H9 (cell line): Measurements from ENCODE around the gene LRRC74B. TPM values are rescaled to one million over a fixed set of nuclear protein-coding genes. Genes with fewer than 3 reads are reported as not detected.

Experiments
- DNase-seq: peaks from one replicate; pipeline ENCODE4 v3.0.0-alpha.2; 2017
- H2AFZ ChIP-seq: one replicate; pipeline ENCODE4 v1.6.1; 2013; ENCODE audit warnings: mild to moderate bottlenecking, low read length, control low read depth, moderate library complexity
- H2AK5ac ChIP-seq: 2 replicates; pipeline ENCODE4 v1.6.1; 2013; ENCODE audit warnings: low read length, control low read depth, mixed read lengths; ENCODE audit not compliant: insufficient read length
- H2BK120ac ChIP-seq: one replicate; pipeline ENCODE4 v1.6.1; 2013; ENCODE audit warnings: low read depth, mild to moderate bottlenecking, low read length, control low read depth, inconsistent platforms; ENCODE audit not compliant: poor library complexity, severe bottlenecking
- H2BK12ac ChIP-seq: 2 replicates; pipeline ENCODE4 v1.6.1; 2013; ENCODE audit warnings: low read length, control low read depth, mixed read lengths, low read depth; ENCODE audit not compliant: insufficient read length
- H2BK15ac ChIP-seq: 2 replicates; pipeline ENCODE4 v1.6.1; 2013; ENCODE audit warnings: low read depth, low read length, control low read depth
- H2BK20ac ChIP-seq: one replicate; pipeline ENCODE4 v1.6.1; 2013; ENCODE audit warnings: low read depth, mild to moderate bottlenecking, low read length, control low read depth, inconsistent platforms; ENCODE audit not compliant: poor library complexity, severe bottlenecking
- H2BK5ac ChIP-seq: 2 replicates; pipeline ENCODE4 v1.6.1; 2013; ENCODE audit warnings: low read length, control low read depth, mixed read lengths; ENCODE audit not compliant: insufficient read length
- H3K14ac ChIP-seq: 2 replicates; pipeline ENCODE4 v1.6.1; 2013; ENCODE audit warnings: low read length, control low read depth; ENCODE audit not compliant: insufficient read depth
- H3K18ac ChIP-seq: 2 replicates; pipeline ENCODE4 v1.6.1; 2013; ENCODE audit warnings: low read depth, mild to moderate bottlenecking, mixed read lengths, low read length, control low read depth; ENCODE audit not compliant: insufficient read length
- H3K23ac ChIP-seq: 2 replicates; pipeline ENCODE4 v1.6.1; 2013; ENCODE audit warnings: low read length, control low read depth, mixed read lengths, low read depth; ENCODE audit not compliant: insufficient read length
- H3K23me2 ChIP-seq: 2 replicates; pipeline ENCODE4 v1.6.1; 2013; ENCODE audit warnings: low read depth, mild to moderate bottlenecking, mixed read lengths, low read length, control low read depth; ENCODE audit not compliant: insufficient read length, poor library complexity, severe bottlenecking
- H3K27ac ChIP-seq: 2 replicates; pipeline ENCODE4 v1.5.1; 2013; ENCODE audit warnings: low read length, control low read depth, mixed read lengths, low read depth; ENCODE audit not compliant: insufficient read length
- H3K27me3 ChIP-seq: 2 replicates; pipeline ENCODE4 v1.6.1; 2013; ENCODE audit warnings: low read length, control low read depth, inconsistent platforms; ENCODE audit not compliant: insufficient read depth
- H3K4ac ChIP-seq: 2 replicates; pipeline ENCODE4 v1.6.1; 2013; ENCODE audit warnings: low read depth, mild to moderate bottlenecking, control low read depth, inconsistent platforms, low read length, moderate library complexity
- H3K4me1 ChIP-seq: 2 replicates; pipeline ENCODE4 v1.6.1; 2013; ENCODE audit warnings: low read length, control low read depth, inconsistent platforms; ENCODE audit not compliant: insufficient read depth
- H3K4me2 ChIP-seq: 2 replicates; pipeline ENCODE4 v1.6.1; 2013; ENCODE audit warnings: low read length, control low read depth, mixed read lengths; ENCODE audit not compliant: insufficient read length, insufficient read depth
- H3K56ac ChIP-seq: 2 replicates; pipeline ENCODE4 v1.6.1; 2013; ENCODE audit warnings: low read depth, mild to moderate bottlenecking, mixed read lengths, low read length, control low read depth; ENCODE audit not compliant: insufficient read length
- H3K79me1 ChIP-seq: 2 replicates; pipeline ENCODE4 v1.6.1; 2013; ENCODE audit warnings: low read depth, mild to moderate bottlenecking, moderate library complexity, low read length, control low read depth, inconsistent platforms; ENCODE audit not compliant: insufficient read depth, poor library complexity, severe bottlenecking
- H3K79me2 ChIP-seq: 2 replicates; pipeline ENCODE4 v1.6.1; 2013; ENCODE audit warnings: low read length, control low read depth, inconsistent platforms; ENCODE audit not compliant: insufficient read depth
- H3K9ac ChIP-seq: 2 replicates; pipeline ENCODE4 v1.6.1; 2013; ENCODE audit warnings: low read length, control low read depth, mixed read lengths; ENCODE audit not compliant: insufficient read length; ENCODE audit errors: extremely low read depth
- H3K9me3 ChIP-seq: one replicate; pipeline ENCODE4 v1.6.1; 2013; ENCODE audit warnings: low read depth, low read length, inconsistent platforms; ENCODE audit not compliant: control insufficient read depth
- H3T11ph ChIP-seq: one replicate; pipeline ENCODE4 v1.6.1; 2013; ENCODE audit warnings: mild to moderate bottlenecking, low read length, control low read depth, inconsistent platforms
- H4K20me1 ChIP-seq: one replicate; pipeline ENCODE4 v1.6.1; 2013; ENCODE audit not compliant: control insufficient read depth, insufficient read length, insufficient read depth
- H4K5ac ChIP-seq: 2 replicates; pipeline ENCODE4 v1.6.1; 2013; ENCODE audit warnings: low read depth, mild to moderate bottlenecking, mixed read lengths, low read length, control low read depth; ENCODE audit not compliant: insufficient read length
- H4K8ac ChIP-seq: replicated peaks from 2 replicates; pipeline ENCODE4 v1.6.1; 2013; ENCODE audit warnings: low read length, control low read depth, mixed read lengths, low read depth; ENCODE audit not compliant: insufficient read length
- H4K91ac ChIP-seq: 2 replicates; pipeline ENCODE4 v1.6.1; 2013; ENCODE audit warnings: low read depth, mild to moderate bottlenecking, moderate library complexity, mixed read lengths, low read length, control low read depth; ENCODE audit not compliant: insufficient read length
- H3K27ac Mint-ChIP-seq, 3 experiments: 2 replicates in 2 of 3; 3 replicates in 1 of 3; pipeline ENCODE4 v1.8.0; 2020 to 2021; ENCODE audit warnings: mixed read lengths in 3 of 3, mild to moderate bottlenecking in 1 of 3, moderate library complexity in 1 of 3
- H3K27me3 Mint-ChIP-seq: 2 replicates; pipeline ENCODE4 v1.8.0; 2021; ENCODE audit warnings: low read depth, mild to moderate bottlenecking, moderate library complexity, mixed read lengths
- H3K36me3 Mint-ChIP-seq, 3 experiments: 2 replicates in 2 of 3; 3 replicates in 1 of 3; pipeline ENCODE4 v1.8.0; 2020 to 2021; ENCODE audit warnings: low read depth in 3 of 3, mixed read lengths in 3 of 3; ENCODE audit not compliant: insufficient read depth in 1 of 3
- H3K4me1 Mint-ChIP-seq, 2 experiments: 2 replicates each; pipeline ENCODE4 v1.8.0; 2020; ENCODE audit warnings: mixed read lengths in 2 of 2
- H3K4me3 Mint-ChIP-seq, 2 experiments: 2 replicates in 1 of 2; 3 replicates in 1 of 2; pipeline ENCODE4 v1.8.0; 2020 to 2021; ENCODE audit warnings: mild to moderate bottlenecking in 2 of 2, mixed read lengths in 2 of 2, moderate library complexity in 1 of 2
- H3K9me3 Mint-ChIP-seq, 2 experiments: 2 replicates in 1 of 2; 3 replicates in 1 of 2; pipeline ENCODE4 v1.8.0; 2020; ENCODE audit warnings: mild to moderate bottlenecking in 2 of 2, mixed read lengths in 2 of 2, moderate library complexity in 1 of 2
- WGBS: extraction: QIAGEN DNeasy Blood & Tissue Kit; methylation state at CpG from one replicate; pipeline ENCODE4 v1.1.7; 2013; ENCODE audit warnings: missing lambda C conversion rate, low lambda C conversion rate, mixed read lengths; ENCODE audit not compliant: insufficient read length; ENCODE audit errors: extremely low coverage; 5-methylcytosine and 5-hydroxymethylcytosine counted together
- total RNA-seq: library from RNA; stranded (reverse); gene quantifications from 2 replicates; pipeline ENCODE4 v1.2.1, GENCODE V29; 2021
- TF ChIP-seq, protein P1 (sequence below): fragments of 200-600 bp; sonication (generic); conservative IDR thresholded peaks from 3 replicates; pipeline ENCODE4 v1.8.0; 2021; ENCODE audit warnings: antibody characterized with exemption, mild to moderate bottlenecking

Gene LRRC74B
- total RNA-seq, 1 experiment from 2014 or later, result not detected

GRCh38 chr22:21009638-21010425 lies 35.9 kb upstream of the LRRC74B start:
- peak overlapping the region; percentile 21 to 56; a peak in 4 of 5 replicates for H3K4me3 Mint-ChIP-seq
- no peaks in the 10 kb centered on the region for H3K9me3 Mint-ChIP-seq

More at GRCh38 chr22:21009638-21010425, 35.9 kb upstream of the LRRC74B start:
- Histone ChIP-seq H2AFZ (no peak overlapping the region), H3K14ac (no peak overlapping the region), H3K23ac (no peak overlapping the region), H3K79me1 (no peaks in the 10 kb centered on the region), H4K5ac (no peak overlapping the region), H4K91ac (no peak overlapping the region), H3T11ph (no peak overlapping the region), H3K9ac (no peak overlapping the region), H3K23me2 (peaks cover 7% of the 10 kb centered on the region), H3K4ac (no peak overlapping the region), H3K27ac (no peak overlapping the region), H3K9me3 (no peaks in the 10 kb centered on the region), H3K27me3 (no peaks in the 10 kb centered on the region), H4K8ac (no peak overlapping the region), H2BK12ac (no peak overlapping the region), H3K18ac (no peak overlapping the region), H3K4me1 (peaks cover 3% of the 10 kb centered on the region; the same call in 1 of the 2 replicates), H2BK120ac (no peak overlapping the region), H2AK5ac (no peak overlapping the region), H2BK15ac (no peak overlapping the region), H3K4me2 (no peak overlapping the region), H2BK20ac (no peak overlapping the region), H3K79me2 (no peaks in the 10 kb centered on the region), H3K56ac (no peak overlapping the region), H2BK5ac (no peak overlapping the region), H4K20me1 (no peaks in the 10 kb centered on the region)
- peaks cover 33 to 46% of the 10 kb centered on the region in 2 experiments for H3K4me1 Mint-ChIP-seq
- H3K36me3 Mint-ChIP-seq, result peaks cover 0 to 10% (median 0%) of the 10 kb centered on the region in 3 experiments; a peak in 2 of 7 replicates
- peaks cover 18% of the 10 kb centered on the region for H3K27me3 Mint-ChIP-seq
- H3K27ac Mint-ChIP-seq, result peak overlapping the region in 2 of 3 experiments; percentile 86 to 94; a peak in 2 of 7 replicates
- TF ChIP-seq, protein P1, sequence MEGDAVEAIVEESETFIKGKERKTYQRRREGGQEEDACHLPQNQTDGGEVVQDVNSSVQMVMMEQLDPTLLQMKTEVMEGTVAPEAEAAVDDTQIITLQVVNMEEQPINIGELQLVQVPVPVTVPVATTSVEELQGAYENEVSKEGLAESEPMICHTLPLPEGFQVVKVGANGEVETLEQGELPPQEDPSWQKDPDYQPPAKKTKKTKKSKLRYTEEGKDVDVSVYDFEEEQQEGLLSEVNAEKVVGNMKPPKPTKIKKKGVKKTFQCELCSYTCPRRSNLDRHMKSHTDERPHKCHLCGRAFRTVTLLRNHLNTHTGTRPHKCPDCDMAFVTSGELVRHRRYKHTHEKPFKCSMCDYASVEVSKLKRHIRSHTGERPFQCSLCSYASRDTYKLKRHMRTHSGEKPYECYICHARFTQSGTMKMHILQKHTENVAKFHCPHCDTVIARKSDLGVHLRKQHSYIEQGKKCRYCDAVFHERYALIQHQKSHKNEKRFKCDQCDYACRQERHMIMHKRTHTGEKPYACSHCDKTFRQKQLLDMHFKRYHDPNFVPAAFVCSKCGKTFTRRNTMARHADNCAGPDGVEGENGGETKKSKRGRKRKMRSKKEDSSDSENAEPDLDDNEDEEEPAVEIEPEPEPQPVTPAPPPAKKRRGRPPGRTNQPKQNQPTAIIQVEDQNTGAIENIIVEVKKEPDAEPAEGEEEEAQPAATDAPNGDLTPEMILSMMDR, result no peak
- WGBS, result no CpG with 5 or more reads among the region's 10 CpGs
- DNase-seq, result peak; percentile 72
